ENCODE data around the gene NAV2. TPM values are rescaled to one million over a fixed set of nuclear protein-coding genes. Genes with fewer than 3 reads are reported as not detected.

NAV2 gene
- total RNA-seq, 1 experiment from 2014 or later = 46.3 TPM

- Histone ChIP-seq H3K79me2 (ENCODE audit: insufficient read depth, low read length) (no peaks in the 10 kb centered on the region), H2BK120ac (ENCODE audit: low read depth, low read length, poor library complexity, severe bottlenecking) (no peak overlapping the region), H3K14ac (ENCODE audit: insufficient read depth, low read length) (no peak overlapping the region), H3K4me2 (ENCODE audit: insufficient read depth, insufficient read length, low read length) (no peak overlapping the region), H3K23me2 (ENCODE audit: insufficient read length, low read depth, low read length, poor library complexity, severe bottlenecking) (no peaks in the 10 kb centered on the region), H3K18ac (ENCODE audit: insufficient read length, low read depth, low read length) (no peak overlapping the region), H2AFZ (ENCODE audit: low read length) (no peak overlapping the region), H3K9me3 (ENCODE audit: control insufficient read depth, low read depth, low read length) (no peaks in the 10 kb centered on the region), H4K20me1 (ENCODE audit: control insufficient read depth, insufficient read depth, insufficient read length) (no peaks in the 10 kb centered on the region), H3K4ac (ENCODE audit: low read depth, low read length) (no peak overlapping the region), H4K5ac (ENCODE audit: insufficient read length, low read depth, low read length) (no peak overlapping the region), H3K23ac (ENCODE audit: insufficient read length, low read depth, low read length) (no peak overlapping the region), H2BK12ac (ENCODE audit: insufficient read length, low read depth, low read length) (no peak overlapping the region), H2AK5ac (ENCODE audit: insufficient read length, low read length) (no peak overlapping the region), H3K9ac (ENCODE audit: extremely low read depth, insufficient read length, low read length) (no peak overlapping the region), H2BK5ac (ENCODE audit: insufficient read length, low read length) (no peak overlapping the region), H4K8ac (replicated peaks; ENCODE audit: insufficient read length, low read depth, low read length) (no peak overlapping the region), H4K91ac (ENCODE audit: insufficient read length, low read depth, low read length) (no peak overlapping the region), H3T11ph (ENCODE audit: low read length) (no peak overlapping the region), H3K27me3 (ENCODE audit: insufficient read depth, low read length) (no peaks in the 10 kb centered on the region), H3K27ac (ENCODE audit: insufficient read length, low read depth, low read length) (no peak overlapping the region), H2BK20ac (ENCODE audit: low read depth, low read length, poor library complexity, severe bottlenecking) (no peak overlapping the region), H3K4me1 (ENCODE audit: insufficient read depth, low read length) (no peaks in the 10 kb centered on the region), H3K56ac (ENCODE audit: insufficient read length, low read depth, low read length) (no peak overlapping the region), H2BK15ac (ENCODE audit: low read depth, low read length) (no peak overlapping the region), H3K79me1 (ENCODE audit: insufficient read depth, low read depth, low read length, poor library complexity, severe bottlenecking) (no peaks in the 10 kb centered on the region)
- peaks cover 8 to 27% (median 15%) of the 10 kb centered on the region in 3 experiments; a peak in 6 of 7 replicates for H3K36me3 Mint-ChIP-seq (ENCODE audit: insufficient read depth in 1 of 3, low read depth in 3 of 3)
- no CpG with 5 or more reads among the region's 4 CpGs for WGBS (ENCODE audit: extremely low coverage, insufficient read length, low lambda C conversion rate)
- no peaks in the 10 kb centered on the region for H3K9me3 Mint-ChIP-seq
- TF ChIP-seq CTCF (conservative IDR thresholded peaks at IDR 0.05) = no peak
- DNase-seq = no peak
- no peaks in the 10 kb centered on the region for H3K27me3 Mint-ChIP-seq (ENCODE audit: low read depth)
- no peak overlapping the region; a peak in 1 of 7 replicates for H3K27ac Mint-ChIP-seq
- no peak overlapping the region for H3K4me3 Mint-ChIP-seq
- H3K4me1 Mint-ChIP-seq = no peaks in the 10 kb centered on the region
Observed at GRCh38 chr11:19966441-19966840, 253.8 kb downstream of the NAV2 start.
